GM21723 (cell line): ENCODE measurements around the gene FTCDNL1.

Source experiments
- ATAC-seq: cut with Tn5 transposase; IDR thresholded peaks from one replicate; pipeline ENCODE4 v1.9.1; 2021; ENCODE audit warnings: mild to moderate bottlenecking, moderate library complexity; ENCODE audit not compliant: unreplicated experiment

Gene FTCDNL1

DNA sequence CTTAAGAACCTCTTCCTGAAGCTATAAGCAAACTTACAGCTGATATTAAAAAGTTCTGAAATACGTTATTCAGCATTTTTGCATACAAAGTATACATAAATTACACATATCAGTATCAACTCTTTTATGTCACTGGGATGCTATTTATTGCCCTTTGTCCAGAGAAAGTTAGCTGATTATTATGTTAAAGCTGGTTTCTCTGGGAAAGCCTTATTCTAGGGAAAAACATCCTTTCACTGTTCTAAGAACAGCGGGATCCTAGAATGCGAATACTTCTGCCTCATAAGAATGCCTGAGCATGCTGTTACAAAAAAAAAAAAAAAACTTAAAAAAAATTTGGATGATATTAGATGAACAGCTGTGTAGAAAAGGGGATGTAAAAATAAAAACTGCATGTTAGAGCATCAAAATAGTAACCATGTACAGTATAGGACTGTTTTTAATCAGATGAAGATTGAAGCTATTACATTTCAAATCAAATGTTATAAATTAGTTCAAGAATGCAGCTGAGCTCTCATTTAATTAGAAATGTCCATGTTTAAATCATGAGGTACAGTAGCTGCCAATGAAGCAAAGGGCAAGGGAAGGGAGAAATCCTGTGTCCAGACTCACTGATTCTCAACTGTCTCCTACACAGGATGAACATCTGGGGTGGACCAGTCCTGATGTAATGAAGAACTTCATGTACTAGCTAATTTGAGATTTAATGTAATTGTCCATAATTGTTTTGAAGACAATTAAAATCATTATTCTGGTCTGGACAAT, 8.2 kb downstream of the FTCDNL1 start:
- no peak for ATAC-seq

- no peak for ATAC-seq
Observed at GRCh38 chr2:199841409-199841808, 9.6 kb downstream of the FTCDNL1 start.

- no peak for ATAC-seq
Observed at GRCh38 chr2:199838399-199838798, 12.6 kb downstream of the FTCDNL1 start.

DNA sequence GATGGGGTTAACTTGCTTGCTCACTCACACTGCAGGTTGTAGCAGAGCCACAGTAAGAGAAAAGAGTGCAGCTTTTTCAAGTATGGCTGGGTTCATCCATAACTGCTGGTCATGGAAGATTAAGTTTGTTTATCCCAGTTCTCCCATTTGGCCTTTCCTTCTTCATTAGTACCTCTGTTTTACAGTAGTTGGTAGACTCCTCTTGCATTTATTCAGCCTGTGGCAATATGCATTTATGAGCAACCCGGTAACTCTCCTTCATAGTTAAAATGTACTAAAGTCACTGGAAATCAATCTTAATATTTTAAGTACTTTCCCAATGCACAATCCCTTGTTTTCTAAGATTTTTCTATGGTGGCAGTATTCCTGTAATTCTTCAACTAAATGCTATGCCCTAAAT, 14.0 kb downstream of the FTCDNL1 start:
- no peak for ATAC-seq

DNA sequence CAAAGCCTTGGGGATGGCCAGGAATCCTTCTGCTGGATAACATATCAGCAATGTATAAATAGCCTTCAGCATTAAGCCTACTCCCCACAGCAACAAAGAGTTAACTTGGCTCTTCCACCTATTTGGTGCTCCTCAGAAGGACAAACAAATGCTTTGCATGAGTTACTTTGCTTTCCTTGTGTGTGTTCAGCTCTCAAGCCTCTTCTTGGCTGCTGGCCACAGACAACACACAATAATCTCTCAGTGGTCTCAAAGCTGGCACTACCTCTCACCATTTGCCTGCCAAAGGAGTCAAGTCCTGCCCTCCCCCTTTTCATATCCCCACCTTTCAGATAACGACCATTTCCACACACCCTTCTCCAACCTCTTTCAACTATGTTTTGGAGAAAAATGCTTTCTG, 17.5 kb downstream of the FTCDNL1 start:
- no peak for ATAC-seq

- no peak for ATAC-seq
Observed at GRCh38 chr2:199830531-199830930, 20.5 kb downstream of the FTCDNL1 start.

DNA sequence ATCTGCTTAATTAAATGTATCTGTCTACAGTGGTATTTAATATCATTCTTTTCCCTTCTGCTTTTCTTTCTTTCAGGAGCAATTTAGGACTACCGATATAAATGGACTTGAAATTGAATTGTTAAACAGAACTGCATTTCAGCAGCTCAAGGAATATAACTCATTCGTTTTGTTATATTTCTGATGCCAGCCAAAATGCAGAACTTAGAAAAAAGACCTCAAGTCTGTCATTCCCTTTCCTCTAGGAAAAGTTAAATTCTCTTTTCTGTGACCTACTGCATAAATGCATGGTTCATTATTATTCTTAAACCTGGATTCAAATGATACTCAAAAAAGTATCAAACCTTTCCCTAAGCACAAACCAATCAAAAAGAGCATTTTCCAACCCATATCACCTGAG, 21.4 kb downstream of the FTCDNL1 start:
- no peak for ATAC-seq

GRCh38 chr2:199819746-199820145, 31.2 kb downstream of the FTCDNL1 start:
- no peak for ATAC-seq

GRCh38 chr2:199818754-199819153, 32.2 kb downstream of the FTCDNL1 start:
- ATAC-seq = no peak

DNA sequence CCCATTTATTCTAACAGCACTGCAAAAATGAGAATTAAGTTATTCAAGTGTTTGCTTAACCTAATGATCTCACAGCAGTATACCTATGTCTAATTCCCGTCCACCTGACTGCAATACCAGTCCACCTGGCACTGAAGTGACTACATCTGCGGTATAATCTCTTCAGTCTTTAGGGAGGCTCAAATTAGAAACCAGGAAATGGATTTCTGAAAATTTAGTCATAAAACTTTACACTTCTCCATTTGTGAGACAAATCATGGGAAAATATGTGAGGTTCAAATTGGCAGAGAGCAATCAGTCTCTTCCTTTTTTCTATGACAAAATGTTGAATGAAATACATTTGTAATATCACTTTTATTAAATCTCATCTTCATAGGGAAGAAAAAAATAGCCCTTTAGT, 33.0 kb downstream of the FTCDNL1 start:
- no peak for ATAC-seq

DNA sequence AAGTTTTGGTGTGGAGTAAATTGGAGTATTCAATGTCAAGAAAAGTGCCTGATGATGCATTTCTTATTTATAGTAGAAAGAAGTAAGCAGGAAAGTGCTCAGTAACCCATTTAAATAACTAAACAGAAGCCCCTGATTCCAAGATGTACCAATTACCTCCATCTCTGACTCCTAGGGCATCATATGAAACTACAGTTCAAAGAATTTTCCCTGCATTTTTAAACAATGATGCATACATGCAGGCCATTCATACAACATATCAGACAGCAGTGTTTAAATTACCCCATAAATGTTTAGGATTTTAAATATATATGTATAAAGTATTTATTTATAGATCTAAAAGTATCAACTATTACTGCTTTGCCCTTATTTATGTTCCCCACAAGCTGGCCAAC, 36.2 kb downstream of the FTCDNL1 start:
- no peak for ATAC-seq

DNA sequence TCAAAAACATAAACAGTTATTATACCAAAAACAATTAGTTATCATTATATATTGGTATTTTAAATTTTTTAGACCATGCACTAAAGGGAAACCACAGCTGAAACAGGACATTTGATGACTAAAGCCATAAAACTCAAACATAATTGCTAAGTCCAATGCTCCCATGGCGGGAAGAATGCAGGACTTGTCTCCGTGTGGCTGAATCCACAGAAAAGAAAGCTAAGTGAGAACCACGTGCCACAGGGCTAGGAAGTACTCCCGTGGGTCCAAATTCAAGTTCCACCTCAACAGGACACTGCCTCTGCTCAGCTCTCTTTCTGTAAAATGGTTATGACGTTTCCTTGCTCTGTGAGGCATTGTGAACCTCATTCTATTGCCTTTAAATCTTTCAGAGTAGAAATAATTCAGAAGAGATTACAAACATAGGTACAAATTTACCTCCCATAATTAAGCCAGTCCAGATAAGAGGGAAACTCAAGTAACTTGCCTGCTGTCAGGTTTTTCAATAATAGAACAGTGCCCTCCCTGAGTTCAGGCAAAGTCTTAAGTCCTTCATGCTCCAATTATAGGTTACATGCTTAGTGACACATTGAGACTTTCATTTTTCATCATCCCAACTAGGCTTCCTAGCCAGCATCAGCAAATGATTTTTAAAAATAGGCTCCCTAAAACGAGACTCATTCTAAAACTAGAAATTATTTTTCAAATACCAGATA, 36.7 kb downstream of the FTCDNL1 start:
- ATAC-seq = no peak

- no peak for ATAC-seq
Observed at GRCh38 chr2:199812493-199812892, 38.5 kb downstream of the FTCDNL1 start.

DNA sequence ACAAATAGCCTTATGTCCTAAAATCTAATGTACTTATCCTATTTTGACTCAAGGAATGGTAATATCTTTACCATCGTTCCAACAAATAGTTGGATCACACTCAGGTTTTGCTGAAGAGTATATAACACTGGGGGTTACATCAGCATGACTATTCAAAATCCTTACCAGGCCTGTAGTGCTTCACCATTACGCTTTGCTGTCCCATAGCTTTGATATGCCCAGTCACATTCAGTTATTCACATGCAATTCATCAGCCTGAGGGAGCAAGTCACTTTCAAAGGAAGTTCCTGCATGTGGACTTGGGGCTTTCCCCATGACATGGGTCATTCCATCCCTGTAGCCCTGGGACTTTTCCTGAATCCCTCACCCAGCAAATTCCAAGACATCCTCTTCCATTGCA, 39.6 kb downstream of the FTCDNL1 start:
- ATAC-seq = no peak

DNA sequence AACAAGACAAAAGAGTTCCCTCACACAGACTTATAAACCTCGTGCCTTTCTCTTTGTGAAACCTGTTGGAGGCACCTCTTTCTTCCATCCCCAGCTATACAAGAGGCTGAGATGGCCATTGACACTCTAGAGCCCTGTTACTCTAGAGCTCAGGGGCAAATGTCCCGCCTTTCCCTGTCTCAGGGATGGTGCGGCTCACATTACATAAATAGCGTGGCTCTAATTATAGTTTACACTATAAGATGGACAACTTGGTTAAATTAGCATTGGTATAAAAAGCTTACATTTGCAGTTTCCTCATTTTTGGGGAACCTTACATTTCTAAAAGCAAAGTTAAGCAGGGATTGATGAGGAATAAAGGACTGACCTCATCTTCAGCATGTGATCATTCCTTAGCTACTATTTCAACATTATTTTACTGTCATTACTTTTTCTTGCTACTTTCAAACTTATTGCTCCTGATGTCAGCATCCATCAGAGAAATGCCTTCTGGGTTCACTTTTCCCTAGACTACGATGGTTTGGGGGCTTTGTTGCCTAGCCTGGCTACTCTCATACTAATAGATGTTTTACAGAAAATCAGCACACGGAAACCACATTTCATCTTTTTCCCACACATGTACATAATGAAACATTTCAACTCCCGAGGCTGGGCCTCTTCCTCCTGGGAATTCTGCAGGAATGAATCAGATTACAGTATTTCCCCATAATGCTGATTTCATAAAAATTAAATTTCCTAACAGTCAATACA, 40.4 kb downstream of the FTCDNL1 start:
- no peak for ATAC-seq

DNA sequence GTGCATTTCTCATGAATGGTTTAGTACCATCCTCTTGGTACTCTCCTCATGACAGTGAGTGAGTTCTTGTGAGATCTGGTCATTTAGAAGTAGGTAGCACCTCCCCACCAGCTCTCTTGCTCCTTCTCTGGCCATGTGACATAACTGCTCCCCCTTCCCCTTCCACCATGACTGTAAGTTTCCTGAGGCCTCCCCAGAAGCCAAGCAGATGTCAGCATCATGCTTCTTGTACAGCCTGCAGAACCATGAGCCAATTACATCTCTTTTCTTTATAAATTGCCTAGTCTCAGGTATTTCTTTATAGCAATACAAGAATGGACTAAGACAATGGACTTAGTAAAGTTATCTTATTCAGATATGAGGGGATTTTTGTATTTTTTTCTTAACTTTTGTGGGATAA, 43.0 kb downstream of the FTCDNL1 start:
- no peak for ATAC-seq

DNA sequence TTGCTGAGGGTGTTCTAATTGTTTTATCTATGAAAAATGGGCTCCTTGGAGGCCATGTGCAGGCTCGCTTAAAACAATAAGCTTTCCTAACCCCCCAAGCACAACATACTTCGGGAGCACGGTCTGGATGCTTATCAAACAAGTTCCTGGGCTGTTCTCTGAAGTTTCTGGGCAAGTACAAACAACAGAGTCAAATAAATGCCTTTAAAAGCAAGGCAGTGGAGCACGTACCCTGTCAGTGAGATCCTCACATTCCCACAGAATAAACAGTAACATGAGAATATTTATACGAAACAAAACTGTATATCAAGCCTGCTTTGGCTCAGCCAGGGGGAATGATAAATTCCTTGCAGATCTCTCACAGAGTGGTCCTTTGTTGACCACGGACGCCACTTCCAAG, 44.8 kb downstream of the FTCDNL1 start:
- no peak for ATAC-seq

DNA sequence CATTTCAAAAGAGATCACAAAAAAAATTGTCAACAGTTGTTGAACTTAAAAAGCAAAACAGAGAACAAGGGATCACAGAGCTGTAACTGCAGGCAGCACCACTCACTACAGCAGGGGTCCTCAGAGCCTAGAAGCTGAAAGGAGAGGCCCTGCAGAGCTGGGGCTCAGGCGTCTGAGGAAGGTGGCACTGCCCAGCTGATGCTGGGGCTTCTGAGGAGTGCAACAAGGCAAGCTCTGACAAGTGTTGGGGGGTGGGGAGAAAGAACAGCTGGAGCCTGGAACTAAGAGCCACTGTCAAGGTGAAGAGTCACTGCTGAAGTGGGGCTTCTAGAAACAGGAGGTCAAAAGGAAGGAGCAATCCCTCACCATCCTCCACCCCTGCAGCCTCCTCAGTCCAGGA, 46.2 kb downstream of the FTCDNL1 start:
- ATAC-seq = no peak

- no peak for ATAC-seq
Observed at GRCh38 chr2:199798831-199799580, 52.0 kb downstream of the FTCDNL1 start.

GRCh38 chr2:199797431-199798403, 53.3 kb downstream of the FTCDNL1 start:
- ATAC-seq = no peak
